Measurements from ENCODE around the gene CCNQ.

DNA sequence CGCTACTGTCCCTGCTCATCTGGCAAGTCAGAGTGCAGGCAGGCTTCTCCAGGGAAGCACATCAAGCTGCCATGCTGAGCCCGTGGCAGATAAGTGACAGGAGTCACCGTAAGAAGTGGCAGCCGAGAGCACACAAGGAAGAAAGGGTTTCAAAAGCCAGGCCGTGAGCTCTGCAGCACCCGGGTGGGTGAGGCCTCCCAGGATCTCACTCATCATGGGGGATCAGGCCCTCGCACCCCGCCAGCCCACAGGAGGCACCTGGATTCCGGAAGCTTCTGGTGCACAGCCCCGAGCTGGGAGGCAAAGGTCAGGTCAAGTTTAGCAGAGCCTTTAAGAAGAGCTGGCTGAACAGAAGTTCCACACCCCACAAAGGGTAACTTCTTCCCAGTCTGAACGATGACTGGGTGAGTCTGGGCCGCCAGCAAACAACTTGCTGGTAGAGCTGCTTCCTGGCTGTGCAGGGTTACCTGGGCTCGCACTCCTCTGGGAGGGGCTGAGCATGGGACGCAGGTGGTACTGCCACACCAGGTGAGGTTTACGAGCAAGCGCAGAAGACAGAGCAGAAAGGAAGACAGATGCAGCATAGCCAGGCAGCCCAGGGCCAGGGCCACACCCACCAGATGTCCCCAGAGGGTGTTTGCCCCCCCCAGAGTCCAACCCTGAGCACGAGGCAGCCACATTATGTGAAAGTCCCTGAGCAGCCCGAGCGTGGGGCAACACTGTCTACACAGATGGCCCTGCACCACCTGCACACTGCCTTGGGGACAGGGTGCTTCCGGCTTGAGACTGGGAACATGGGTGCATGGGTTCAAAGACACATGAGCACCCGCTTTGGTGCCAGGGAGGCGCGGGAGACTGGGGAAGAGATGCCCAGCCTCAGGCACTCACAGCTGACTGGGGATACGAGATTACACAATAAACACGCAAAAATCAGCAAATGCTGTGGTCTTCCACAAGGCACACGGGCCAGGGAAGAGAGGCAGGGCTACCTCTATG lies 7.7 kb downstream of the CCNQ start:
- TF ChIP-seq POLR2AphosphoS5 (IDR thresholded peaks at IDR 0.05; ENCODE audit: low read depth, low read length) (no peak), FOXP2 (optimal IDR thresholded peaks at IDR 0.05; ENCODE audit: borderline replicate concordance, extremely low read depth, extremely low read length, insufficient read depth) (no peak), SIN3A (IDR thresholded peaks at IDR 0.05; ENCODE audit: borderline replicate concordance, insufficient read depth, low read length) (no peak)
- TF ChIP-seq, protein P1, sequence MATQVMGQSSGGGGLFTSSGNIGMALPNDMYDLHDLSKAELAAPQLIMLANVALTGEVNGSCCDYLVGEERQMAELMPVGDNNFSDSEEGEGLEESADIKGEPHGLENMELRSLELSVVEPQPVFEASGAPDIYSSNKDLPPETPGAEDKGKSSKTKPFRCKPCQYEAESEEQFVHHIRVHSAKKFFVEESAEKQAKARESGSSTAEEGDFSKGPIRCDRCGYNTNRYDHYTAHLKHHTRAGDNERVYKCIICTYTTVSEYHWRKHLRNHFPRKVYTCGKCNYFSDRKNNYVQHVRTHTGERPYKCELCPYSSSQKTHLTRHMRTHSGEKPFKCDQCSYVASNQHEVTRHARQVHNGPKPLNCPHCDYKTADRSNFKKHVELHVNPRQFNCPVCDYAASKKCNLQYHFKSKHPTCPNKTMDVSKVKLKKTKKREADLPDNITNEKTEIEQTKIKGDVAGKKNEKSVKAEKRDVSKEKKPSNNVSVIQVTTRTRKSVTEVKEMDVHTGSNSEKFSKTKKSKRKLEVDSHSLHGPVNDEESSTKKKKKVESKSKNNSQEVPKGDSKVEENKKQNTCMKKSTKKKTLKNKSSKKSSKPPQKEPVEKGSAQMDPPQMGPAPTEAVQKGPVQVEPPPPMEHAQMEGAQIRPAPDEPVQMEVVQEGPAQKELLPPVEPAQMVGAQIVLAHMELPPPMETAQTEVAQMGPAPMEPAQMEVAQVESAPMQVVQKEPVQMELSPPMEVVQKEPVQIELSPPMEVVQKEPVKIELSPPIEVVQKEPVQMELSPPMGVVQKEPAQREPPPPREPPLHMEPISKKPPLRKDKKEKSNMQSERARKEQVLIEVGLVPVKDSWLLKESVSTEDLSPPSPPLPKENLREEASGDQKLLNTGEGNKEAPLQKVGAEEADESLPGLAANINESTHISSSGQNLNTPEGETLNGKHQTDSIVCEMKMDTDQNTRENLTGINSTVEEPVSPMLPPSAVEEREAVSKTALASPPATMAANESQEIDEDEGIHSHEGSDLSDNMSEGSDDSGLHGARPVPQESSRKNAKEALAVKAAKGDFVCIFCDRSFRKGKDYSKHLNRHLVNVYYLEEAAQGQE (IDR thresholded peaks at IDR 0.05; ENCODE audit: insufficient read depth in 1 of 2, low read depth in 2 of 2, low read length in 2 of 2), result no peak

Measured in PFSK-1 (cell line).